Mesendoderm (in vitro differentiated cells): ENCODE data around the gene AFF1.
"Not testable (repeated sequence)": the region's sequence is repeated elsewhere in the genome, so short reads cannot be mapped to it uniquely, and the experiment has no call there.

Experiments
- DNase-seq: peaks from one replicate; pipeline ENCODE4 v3.0.0; 2013
- H2AK5ac ChIP-seq: 2 replicates; pipeline ENCODE4 v1.6.1; 2013; ENCODE audit warnings: low read length, inconsistent platforms
- H2BK120ac ChIP-seq: 2 replicates; pipeline ENCODE4 v1.6.1; 2013; ENCODE audit warnings: low read depth, mild to moderate bottlenecking, low read length, moderate library complexity, mixed read lengths
- H2BK15ac ChIP-seq: replicated peaks from 2 replicates; pipeline ENCODE4 v1.6.1; 2013; ENCODE audit warnings: low read depth, mild to moderate bottlenecking, moderate library complexity
- H2BK5ac ChIP-seq: 2 replicates; pipeline ENCODE4 v1.6.1; 2013; ENCODE audit warnings: low read length, inconsistent platforms
- H3K18ac ChIP-seq: 2 replicates; pipeline ENCODE4 v1.6.1; 2013; ENCODE audit warnings: mild to moderate bottlenecking, low read length, mixed read lengths
- H3K23ac ChIP-seq: one replicate; pipeline ENCODE4 v1.6.1; 2013; ENCODE audit warnings: low read length
- H3K27ac ChIP-seq: 2 replicates; pipeline ENCODE4 v1.5.1; 2013; ENCODE audit warnings: low read depth, mild to moderate bottlenecking, inconsistent platforms, low read length, moderate library complexity
- H3K27me3 ChIP-seq: 2 replicates; pipeline ENCODE4 v1.6.1; 2013; ENCODE audit warnings: low read length, control low read depth, mild to moderate bottlenecking, inconsistent platforms; ENCODE audit not compliant: insufficient read depth, poor library complexity
- H3K36me3 ChIP-seq: 2 replicates; pipeline ENCODE4 v1.6.1; 2013; ENCODE audit warnings: low read length, inconsistent platforms; ENCODE audit not compliant: control insufficient read depth, insufficient read depth
- H3K4ac ChIP-seq: one replicate; pipeline ENCODE4 v1.6.1; 2013; ENCODE audit warnings: low read depth, mild to moderate bottlenecking, low read length, moderate library complexity
- H3K4me1 ChIP-seq: 2 replicates; pipeline ENCODE4 v1.6.1; 2013; ENCODE audit warnings: low read depth, low read length, inconsistent platforms; ENCODE audit not compliant: control insufficient read depth
- H3K4me2 ChIP-seq: 2 replicates; pipeline ENCODE4 v1.6.1; 2013; ENCODE audit warnings: low read length
- H3K4me3 ChIP-seq: 2 replicates; pipeline ENCODE4 v1.5.1; 2013; ENCODE audit warnings: mild to moderate bottlenecking, low read length
- H3K56ac ChIP-seq: one replicate; pipeline ENCODE4 v1.6.1; 2013; ENCODE audit warnings: low read length
- H3K79me1 ChIP-seq: 2 replicates; pipeline ENCODE4 v1.6.1; 2013; ENCODE audit warnings: low read length, inconsistent platforms
- H3K79me2 ChIP-seq: 2 replicates; pipeline ENCODE4 v1.6.1; 2013; ENCODE audit warnings: mild to moderate bottlenecking, low read length; ENCODE audit not compliant: control insufficient read depth, insufficient read depth
- H3K9ac ChIP-seq: 2 replicates; pipeline ENCODE4 v1.6.1; 2013; ENCODE audit warnings: low read length, inconsistent platforms
- H4K5ac ChIP-seq: one replicate; pipeline ENCODE4 v1.6.1; 2013; ENCODE audit warnings: low read length
- H4K8ac ChIP-seq: one replicate; pipeline ENCODE4 v1.6.1; 2013; ENCODE audit warnings: low read depth, mild to moderate bottlenecking, control low read depth, low read length, moderate library complexity
- WGBS: extraction: QIAGEN DNeasy Blood & Tissue Kit; methylation state at CpG from one replicate; pipeline ENCODE4 v1.1.7; 2013; ENCODE audit warnings: low lambda C conversion rate, missing lambda C conversion rate; ENCODE audit not compliant: insufficient coverage; ENCODE audit errors: extremely low coverage; 5-methylcytosine and 5-hydroxymethylcytosine counted together

AFF1 gene

GRCh38 chr4:86989658-86990057, 54.8 kb downstream of the AFF1 start:
- H2BK15ac ChIP-seq, H3K56ac ChIP-seq, H2AK5ac ChIP-seq, H3K4me2 ChIP-seq, H3K4me3 ChIP-seq, H2BK120ac ChIP-seq, H4K8ac ChIP-seq, DNase-seq, H3K18ac ChIP-seq, H2BK5ac ChIP-seq, H3K23ac ChIP-seq, H3K27ac ChIP-seq, H3K9ac ChIP-seq, H3K4ac ChIP-seq, H3K79me1 ChIP-seq, H3K4me1 ChIP-seq, H3K79me2 ChIP-seq, H3K27me3 ChIP-seq, H3K36me3 ChIP-seq, H4K5ac ChIP-seq: not testable (repeated sequence)
- WGBS: no CpG with 5 or more reads among the region's 3 CpGs

GRCh38 chr4:86990510-86990909, 55.7 kb downstream of the AFF1 start:
- H4K8ac ChIP-seq: no peak overlapping the region
- H3K23ac ChIP-seq: no peak overlapping the region
- no peak overlapping the region for H2BK15ac ChIP-seq
- H3K79me1 ChIP-seq: peaks cover 6% of the 10 kb centered on the region
- no peak for DNase-seq
- H3K4me2 ChIP-seq: no peak overlapping the region
- H3K9ac ChIP-seq: no peak overlapping the region
- H3K56ac ChIP-seq: no peak overlapping the region
- H3K27me3 ChIP-seq: no peaks in the 10 kb centered on the region
- no peak overlapping the region for H3K18ac ChIP-seq
- no peak overlapping the region for H3K4ac ChIP-seq
- H3K4me1 ChIP-seq: peaks cover 3% of the 10 kb centered on the region
- no CpG with 5 or more reads among the region's 3 CpGs for WGBS
- no peak overlapping the region for H3K27ac ChIP-seq
- no peak overlapping the region for H3K4me3 ChIP-seq
- no peak overlapping the region for H2BK120ac ChIP-seq
- no peak overlapping the region for H2AK5ac ChIP-seq
- no peak overlapping the region for H2BK5ac ChIP-seq
- H3K36me3 ChIP-seq: no peaks in the 10 kb centered on the region
- peaks cover 2% of the 10 kb centered on the region for H3K79me2 ChIP-seq
- H4K5ac ChIP-seq: no peak overlapping the region

DNA sequence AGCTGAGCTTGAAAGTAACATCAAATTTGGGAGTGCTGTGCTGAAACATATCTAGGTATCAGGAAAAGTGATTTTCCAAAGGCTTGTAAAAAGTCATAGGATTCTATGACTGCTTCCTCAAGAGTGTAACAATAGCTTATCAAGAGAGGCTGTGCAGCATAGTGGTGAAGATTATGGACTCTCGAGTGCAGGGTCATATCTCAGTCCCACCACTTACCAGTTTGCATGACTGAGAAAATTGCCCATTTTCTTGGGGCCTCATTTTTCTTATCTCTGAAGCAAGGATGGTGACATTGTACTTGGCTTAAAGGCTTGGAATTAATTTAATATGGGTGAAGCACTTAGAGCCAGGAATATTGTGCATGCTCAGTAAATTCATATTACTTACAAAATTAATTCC, 57.2 kb downstream of the AFF1 start:
- Histone ChIP-seq H3K79me2 (peaks cover 2% of the 10 kb centered on the region), H3K79me1 (peaks cover 6% of the 10 kb centered on the region), H4K5ac (no peak overlapping the region), H3K56ac (no peak overlapping the region), H3K4me2 (no peak overlapping the region), H3K27me3 (no peaks in the 10 kb centered on the region), H2BK15ac (no peak overlapping the region), H3K27ac (no peak overlapping the region), H2BK120ac (no peak overlapping the region), H4K8ac (no peak overlapping the region), H3K4me3 (no peak overlapping the region), H2BK5ac (no peak overlapping the region), H3K36me3 (no peaks in the 10 kb centered on the region), H3K9ac (no peak overlapping the region), H3K23ac (no peak overlapping the region), H3K4me1 (peaks cover 3% of the 10 kb centered on the region), H3K4ac (no peak overlapping the region), H3K18ac (no peak overlapping the region), H2AK5ac (no peak overlapping the region)
- WGBS: no CpG with 5 or more reads among the region's 1 CpG
- no peak for DNase-seq

GRCh38 chr4:86993909-86994681, 59.3 kb downstream of the AFF1 start:
- Histone ChIP-seq H2BK120ac (peak overlapping the region; percentile 61), H4K8ac (no peak overlapping the region), H3K27ac (no peak overlapping the region), H3K4ac (no peak overlapping the region), H3K18ac (no peak overlapping the region), H2AK5ac (no peak overlapping the region), H2BK5ac (no peak overlapping the region), H4K5ac (no peak overlapping the region), H3K79me1 (peaks cover 5% of the 10 kb centered on the region), H3K79me2 (peaks cover 2% of the 10 kb centered on the region), H3K36me3 (no peaks in the 10 kb centered on the region), H3K4me2 (no peak overlapping the region), H3K56ac (no peak overlapping the region), H3K4me3 (no peak overlapping the region), H3K9ac (no peak overlapping the region), H3K23ac (no peak overlapping the region), H3K4me1 (peaks cover 5% of the 10 kb centered on the region), H3K27me3 (no peaks in the 10 kb centered on the region), H2BK15ac (no peak overlapping the region)
- no CpG with 5 or more reads among the region's 6 CpGs for WGBS
- no peak for DNase-seq

DNA sequence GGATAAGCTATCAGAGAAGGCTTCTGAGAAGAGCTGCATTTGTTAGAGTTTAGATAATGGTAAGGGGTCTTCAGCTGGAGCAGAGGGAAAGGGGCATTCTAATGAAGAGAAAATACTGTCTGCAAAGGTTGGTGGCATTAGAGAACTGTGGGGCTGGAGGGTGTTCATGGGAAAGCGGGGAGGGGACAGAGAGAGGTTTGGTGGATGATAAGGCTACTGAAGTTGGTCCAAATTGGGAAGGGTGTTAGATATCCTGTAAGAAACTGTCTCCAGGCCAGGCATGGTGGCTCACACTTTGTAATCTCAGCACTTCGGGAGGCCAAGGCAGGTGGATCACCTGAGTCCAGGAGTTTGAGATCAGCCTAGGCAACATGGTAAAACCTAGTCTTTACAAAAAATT, 59.9 kb downstream of the AFF1 start:
- H2BK15ac ChIP-seq: no peak overlapping the region
- H2AK5ac ChIP-seq: no peak overlapping the region
- H3K56ac ChIP-seq: no peak overlapping the region
- H3K79me1 ChIP-seq: peaks cover 5% of the 10 kb centered on the region
- H3K36me3 ChIP-seq: no peaks in the 10 kb centered on the region
- H3K27me3 ChIP-seq: no peaks in the 10 kb centered on the region
- no peak overlapping the region for H2BK5ac ChIP-seq
- H4K8ac ChIP-seq: no peak overlapping the region
- H2BK120ac ChIP-seq: no peak overlapping the region
- no peak overlapping the region for H3K4ac ChIP-seq
- no peak overlapping the region for H3K9ac ChIP-seq
- H3K4me3 ChIP-seq: no peak overlapping the region
- H3K4me2 ChIP-seq: no peak overlapping the region
- no peak overlapping the region for H4K5ac ChIP-seq
- no CpG with 5 or more reads among the region's 2 CpGs for WGBS
- H3K79me2 ChIP-seq: peaks cover 2% of the 10 kb centered on the region
- no peak overlapping the region for H3K23ac ChIP-seq
- no peak overlapping the region for H3K27ac ChIP-seq
- no peak for DNase-seq
- peaks cover 10% of the 10 kb centered on the region for H3K4me1 ChIP-seq
- no peak overlapping the region for H3K18ac ChIP-seq

DNA sequence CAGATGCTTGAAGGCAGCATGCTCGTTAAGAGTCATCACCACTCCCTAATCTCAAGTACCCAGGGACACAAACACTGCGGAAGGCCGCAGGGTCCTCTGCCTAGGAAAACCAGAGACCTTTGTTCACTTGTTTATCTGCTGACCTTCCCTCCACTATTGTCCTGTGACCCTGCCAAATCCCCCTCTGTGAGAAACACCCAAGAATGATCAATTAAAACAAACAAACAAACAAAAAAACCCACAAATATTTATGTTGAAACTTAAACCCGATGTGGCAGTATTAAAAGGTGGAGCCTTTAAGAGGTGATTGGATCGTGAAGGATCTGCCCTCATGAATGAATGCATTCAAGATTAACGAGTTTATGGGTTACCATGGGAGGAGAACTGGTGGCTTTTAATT, 61.7 kb downstream of the AFF1 start:
- not testable (repeated sequence) for H3K36me3 ChIP-seq, H2BK120ac ChIP-seq, H3K23ac ChIP-seq, H4K8ac ChIP-seq, H2AK5ac ChIP-seq, H4K5ac ChIP-seq, H3K27me3 ChIP-seq, H2BK15ac ChIP-seq, H3K4ac ChIP-seq, H2BK5ac ChIP-seq, DNase-seq, H3K4me3 ChIP-seq, H3K79me2 ChIP-seq, H3K79me1 ChIP-seq, H3K56ac ChIP-seq, H3K9ac ChIP-seq, H3K4me2 ChIP-seq, H3K18ac ChIP-seq, H3K27ac ChIP-seq
- peaks cover 14% of the 10 kb centered on the region for H3K4me1 ChIP-seq
- no CpG with 5 or more reads among the region's 6 CpGs for WGBS
